ENCODE data around the gene WFDC1. TPM values are rescaled to one million over a fixed set of nuclear protein-coding genes. Genes with fewer than 3 reads are reported as not detected.

WFDC1 gene
- total and polyA plus RNA-seq, 2 donors (not counting 3 experiments of a cell fraction or from before 2014, with no cell fraction given): not detected

- BruUV-seq (replicated peaks): no TSS peak
- Histone ChIP-seq H3K4me3 (replicated peaks in 1 of 3; ENCODE audit: insufficient read depth in 1 of 3, low read depth in 1 of 3, low read length in 3 of 3) (no peak overlapping the region), H3K27ac (ENCODE audit: insufficient read depth, low read depth, low read length) (no peak overlapping the region), H3K9me1 (replicated peaks; ENCODE audit: control insufficient read depth, extremely low read depth, insufficient read depth, low read length) (no peaks in the 10 kb centered on the region), H4K20me1 (replicated peaks; ENCODE audit: control insufficient read depth, extremely low read depth, insufficient read depth, low read length) (no peaks in the 10 kb centered on the region), H3K9ac (replicated peaks; ENCODE audit: extremely low read depth, insufficient read depth, low read length) (no peak overlapping the region), H3K4me2 (ENCODE audit: insufficient read depth, low read length) (no peak overlapping the region), H3K9me3 (replicated peaks; ENCODE audit: control insufficient read depth, insufficient read depth, low read length) (no peaks in the 10 kb centered on the region), H2AFZ (ENCODE audit: low read depth, low read length) (no peak overlapping the region), H3K36me3 (ENCODE audit: control insufficient read depth in 2 of 2, extremely low read depth in 1 of 2, insufficient read depth in 2 of 2, low read length in 2 of 2) (no peaks in the 10 kb centered on the region), H3K79me2 (ENCODE audit: control insufficient read depth, insufficient read depth, low read length) (no peaks in the 10 kb centered on the region), H3K4me1 (ENCODE audit: control insufficient read depth, extremely low read depth, insufficient read depth, low read length) (no peaks in the 10 kb centered on the region), H3K27me3 (ENCODE audit: control insufficient read depth in 2 of 2, insufficient read depth in 2 of 2, low read length in 2 of 2) (peaks cover 0 to 2% of the 10 kb centered on the region in 2 experiments)
- dilution Hi-C loops (cut with MboI; ENCODE audit: extremely low pct_ligation_motif_present, low sequenced_read_pairs) (no loop called here), intact Hi-C loops (cut with micrococcal nuclease) (no loop called here)
- TF ChIP-seq POLR2AphosphoS5 (IDR thresholded peaks at IDR 0.05; ENCODE audit: insufficient read depth, low read depth, low read length): no peak
- TF ChIP-seq CTCF (IDR thresholded peaks at IDR 0.05; ENCODE audit: extremely low read depth in 1 of 2, insufficient read depth in 1 of 2, low read depth in 1 of 2, low read length in 2 of 2): no peak
- TF ChIP-seq POLR2A (IDR thresholded peaks at IDR 0.05; ENCODE audit: low read depth, low read length): no peak
- TF ChIP-seq JUN (IDR thresholded peaks at IDR 0.05; ENCODE audit: borderline replicate concordance, insufficient read depth, insufficient read length, low read depth): no peak
- TF ChIP-seq MAX (IDR thresholded peaks at IDR 0.05; ENCODE audit: insufficient read depth, insufficient read length): no peak
- TF ChIP-seq MYC (IDR thresholded peaks at IDR 0.05; ENCODE audit: low read depth, low read length): no peak
- no peak for TF ChIP-seq GATA2 (IDR thresholded peaks at IDR 0.05; ENCODE audit: insufficient read depth, insufficient read length, low read depth, low read length)
- CTCF ChIA-PET: interaction anchor here (1.1 to 1.9 kb wide), 2 partner anchors 8 to 9 kb away, joined by 3 to 11 read pairs; no protein-coding TSS in a partner anchor
- POLR2A ChIA-PET: no interaction called here
- DNase-seq (ENCODE audit: low read depth, low spot score): no peak
- no peak for FAIRE-seq
These were observed 26.2 kb upstream of the WFDC1 start for GRCh38 chr16:84268291-84269040.
